DMS79 (cell line): ENCODE measurements around the gene MAP7D1.

Source experiments
- DNase-seq: peaks from one replicate; lab custom pipeline; 2025; lab: John Stamatoyannopoulos, UW

The MAP7D1 gene

DNA sequence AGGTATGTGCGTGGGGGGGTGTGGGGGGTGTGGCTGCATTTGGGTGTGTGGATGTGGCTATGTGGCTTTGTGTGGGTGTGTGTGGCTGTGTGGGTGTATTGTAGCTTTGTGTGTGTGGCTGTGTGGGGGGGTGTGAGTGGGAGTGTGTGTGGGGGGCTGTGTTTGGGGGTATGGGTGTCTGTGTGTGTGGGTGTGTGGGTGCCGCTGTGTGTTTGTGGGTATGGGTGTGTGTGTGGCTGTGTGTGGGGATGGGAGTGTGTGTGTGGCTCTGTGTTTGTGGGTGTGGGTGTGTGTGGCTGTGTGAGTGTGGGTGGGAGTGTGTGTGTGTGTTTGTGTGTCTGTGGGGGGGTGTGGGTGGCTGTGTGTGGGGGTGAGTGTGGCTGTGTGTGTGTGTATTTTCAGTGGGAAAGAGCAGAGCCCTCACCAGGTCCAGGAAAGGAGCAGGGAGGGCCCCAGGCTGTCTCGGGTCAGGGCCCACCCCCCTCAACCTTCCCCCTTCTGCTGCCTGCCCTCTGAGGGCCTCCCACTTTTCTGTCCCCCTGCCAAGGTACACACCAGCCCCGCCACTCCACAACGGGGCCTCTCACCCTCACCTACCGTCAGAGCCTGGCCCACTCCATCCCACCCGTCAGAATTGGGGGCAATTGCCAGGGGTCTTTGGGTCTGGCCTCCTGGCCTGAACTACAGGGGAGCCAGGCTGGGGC, 29.0 kb upstream of the MAP7D1 start:
- no peak for DNase-seq

DNA sequence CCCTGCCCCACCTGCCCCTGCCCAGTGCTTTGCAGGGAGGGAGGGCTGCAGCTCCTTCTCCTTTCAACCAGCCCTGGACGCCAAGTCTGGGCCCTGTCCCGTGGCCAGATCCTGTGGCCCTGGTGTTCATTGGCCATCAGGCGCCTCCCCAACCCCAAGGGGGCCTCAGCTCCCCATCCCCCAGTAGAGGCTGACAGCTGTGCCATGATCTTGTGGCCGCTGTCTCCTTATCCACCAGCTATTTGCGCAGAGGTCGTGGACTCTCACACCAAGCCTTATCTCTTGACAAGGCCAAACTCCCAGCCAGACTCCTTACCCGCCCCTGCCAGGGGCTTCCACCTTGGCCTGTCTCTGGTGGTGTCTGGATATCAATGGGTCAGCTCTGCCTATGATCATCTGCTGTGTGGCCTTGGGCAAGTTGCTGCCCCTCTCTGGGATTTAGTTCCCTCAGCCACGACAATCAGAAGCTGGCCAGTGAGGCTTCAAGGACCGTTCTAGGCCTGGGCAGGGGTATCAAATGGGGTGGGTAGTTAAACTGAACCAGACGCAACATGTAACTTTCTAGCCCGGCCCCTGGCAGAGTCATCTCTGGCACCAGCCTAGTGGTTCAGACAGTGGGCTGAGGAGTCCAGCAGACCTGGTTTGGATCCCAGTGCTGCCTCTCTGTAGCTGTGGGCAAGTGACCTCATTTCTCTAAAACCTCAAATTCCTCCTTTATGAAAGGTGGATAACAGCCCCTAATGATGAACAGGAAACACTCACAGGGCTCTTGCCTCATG, 27.6 kb upstream of the MAP7D1 start:
- DNase-seq: no peak

DNA sequence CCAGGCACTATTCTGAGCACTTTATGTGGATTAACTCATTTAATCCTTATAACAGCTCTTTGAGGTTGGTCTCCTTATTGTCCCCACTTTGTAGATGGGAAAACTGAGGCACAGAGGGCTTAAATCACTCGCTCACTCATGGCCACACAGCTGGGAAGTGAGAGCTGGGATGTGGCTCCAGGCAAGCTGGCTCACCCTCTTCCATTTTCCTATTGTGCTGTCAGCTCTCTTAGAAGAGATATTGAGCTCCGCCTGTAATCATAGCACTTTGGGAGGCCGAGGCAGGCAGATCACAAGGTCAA, 27.1 kb upstream of the MAP7D1 start:
- no peak for DNase-seq

DNA sequence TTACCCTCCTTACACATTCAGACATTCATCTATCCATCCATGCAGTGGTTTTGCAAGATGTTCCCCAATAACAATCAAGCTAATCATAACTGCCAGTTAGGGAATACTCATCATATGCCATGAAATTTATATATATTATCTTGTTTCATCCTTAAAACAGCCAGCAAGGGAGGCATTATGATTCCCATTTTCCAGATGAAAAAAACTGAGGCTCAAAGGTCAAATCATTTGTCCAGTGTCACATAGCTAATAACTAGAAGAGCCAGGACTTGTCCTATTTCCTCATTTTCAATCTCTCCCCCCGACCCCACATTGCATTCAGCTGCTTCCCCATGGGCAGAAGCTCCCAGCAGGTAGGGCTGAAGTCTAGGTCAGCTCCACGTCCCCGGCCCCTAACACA, 23.9 kb upstream of the MAP7D1 start:
- no peak for DNase-seq

DNA sequence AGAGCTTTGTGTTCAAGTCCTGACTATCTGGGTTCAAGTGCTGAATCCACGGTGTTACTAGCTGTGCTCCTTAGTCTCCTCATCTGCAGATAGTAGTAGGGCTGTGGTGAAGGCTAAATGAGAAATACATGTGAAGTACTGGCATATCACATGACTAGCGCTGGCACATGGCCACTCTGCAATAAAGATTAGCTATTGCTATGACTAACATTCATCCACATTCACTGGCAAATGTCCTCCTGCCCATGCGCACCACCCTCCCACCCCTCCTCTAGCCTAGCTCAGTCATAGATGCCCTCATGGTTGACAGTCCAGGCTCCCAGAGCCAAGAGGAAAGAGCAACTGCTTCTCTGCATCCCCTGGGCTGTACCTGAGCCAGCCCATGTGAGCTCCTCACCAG, 22.5 kb upstream of the MAP7D1 start:
- no peak for DNase-seq

DNA sequence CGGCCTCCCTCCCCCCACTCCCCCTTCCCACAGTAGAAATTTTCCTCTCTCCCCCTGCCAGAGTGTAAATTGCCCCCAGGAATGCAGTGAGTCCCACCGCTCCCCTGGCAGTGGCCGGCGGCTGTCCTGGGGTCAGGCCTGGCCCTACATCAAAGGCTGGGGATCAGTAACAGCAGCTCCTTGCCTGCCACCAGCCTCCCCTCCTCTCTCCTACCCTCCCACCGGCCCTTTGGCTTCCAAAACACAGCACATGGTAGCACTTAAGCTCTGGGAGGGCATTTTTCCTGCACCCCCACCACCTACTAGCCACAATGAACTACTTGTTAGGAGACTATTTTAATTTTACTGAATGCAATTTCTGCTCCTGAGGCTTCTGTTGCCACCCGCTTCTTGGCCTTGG, 21.9 kb upstream of the MAP7D1 start:
- DNase-seq: no peak

DNA sequence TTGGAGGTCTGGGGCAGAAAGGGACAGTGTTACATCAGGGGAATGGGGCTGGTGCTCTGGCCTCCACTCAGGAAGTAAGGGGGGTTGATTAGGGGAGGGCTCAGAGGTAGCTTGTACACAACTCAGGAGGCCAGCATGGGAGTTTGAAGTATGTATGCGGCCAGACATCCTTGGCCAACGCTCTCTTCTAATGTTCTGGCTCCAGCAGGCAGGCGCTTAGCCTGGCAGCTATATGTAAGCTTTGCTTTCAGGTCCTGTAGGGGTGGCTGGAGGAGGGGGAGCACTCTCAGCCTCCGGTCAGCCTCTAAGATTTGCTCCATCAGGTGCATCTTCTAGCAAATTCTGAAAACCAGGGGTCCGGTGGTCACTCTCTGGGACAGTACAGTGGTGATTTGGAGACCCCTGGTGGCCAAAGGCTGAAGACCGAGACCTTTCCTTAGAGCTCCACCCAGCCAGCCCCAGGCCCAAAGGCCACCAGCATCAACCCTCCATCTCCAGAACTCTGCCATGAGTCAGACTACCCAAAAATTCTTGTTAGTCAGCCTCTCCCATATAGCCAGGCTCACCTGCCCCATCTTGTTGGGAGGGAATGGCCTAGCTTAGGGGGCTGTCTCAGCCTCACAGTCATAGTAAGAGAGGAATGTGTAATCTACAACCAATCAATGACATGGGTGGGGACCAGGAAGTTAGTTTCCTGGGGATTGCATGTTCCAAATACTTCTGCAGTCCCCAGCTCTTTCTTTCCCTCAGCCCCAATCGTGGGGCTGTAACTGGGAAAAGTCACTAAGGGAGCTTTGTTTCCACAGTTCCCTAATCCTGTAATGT, 21.2 kb upstream of the MAP7D1 start:
- no peak for DNase-seq

DNA sequence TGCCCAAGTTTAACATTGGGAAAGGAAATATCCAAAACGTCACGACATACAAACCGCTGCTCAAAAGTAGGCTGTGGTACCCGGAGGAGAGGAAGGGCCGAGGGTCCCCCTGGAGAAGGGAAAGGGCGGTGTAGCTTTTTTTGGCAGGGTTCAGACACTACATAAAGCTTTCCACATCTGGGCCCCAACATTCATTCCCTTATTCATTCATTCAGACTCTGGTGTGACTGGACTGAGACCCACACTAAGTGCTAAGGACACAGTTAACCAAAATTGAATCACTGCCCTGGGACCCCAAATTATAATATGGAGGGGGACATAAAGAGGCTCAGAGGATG, 20.7 kb upstream of the MAP7D1 start:
- DNase-seq: no peak

DNA sequence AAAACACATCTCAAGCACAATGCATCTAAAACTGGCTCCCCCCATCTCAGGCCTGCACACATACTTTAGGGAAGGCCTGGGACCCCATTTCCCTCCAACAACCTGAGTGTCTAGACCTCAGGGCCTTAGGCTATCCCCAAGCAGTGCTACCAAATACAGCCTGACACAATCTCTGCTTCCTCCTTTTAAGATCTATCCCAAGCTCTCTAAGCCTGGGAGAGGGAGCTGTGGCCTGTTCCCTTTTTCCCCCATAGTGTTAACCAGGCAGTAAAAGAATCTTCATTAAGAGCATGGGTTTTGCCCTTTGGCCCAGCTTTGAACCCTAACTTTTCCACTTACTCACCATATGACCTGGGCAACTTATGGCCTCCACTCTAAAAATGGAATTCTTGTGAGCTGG, 20.2 kb upstream of the MAP7D1 start:
- DNase-seq: no peak

DNA sequence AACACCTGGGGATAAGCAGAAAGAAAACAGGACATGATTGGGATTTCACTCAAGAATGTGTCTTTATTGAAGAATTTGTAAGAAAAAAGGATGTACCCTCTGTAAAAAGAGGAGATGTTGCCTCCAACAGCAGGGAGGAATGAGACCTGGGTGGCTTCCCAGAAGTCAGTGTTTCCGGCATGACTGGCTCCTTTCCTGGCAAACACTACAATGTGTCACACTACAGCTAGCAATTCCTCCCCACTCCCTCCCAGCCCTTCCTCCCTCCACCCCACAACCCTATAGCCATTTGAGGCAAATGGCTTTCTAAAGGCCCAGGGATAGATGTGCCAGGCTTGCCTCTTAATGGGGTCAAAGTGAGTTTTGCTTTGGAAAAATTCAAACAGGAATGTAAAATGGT, 19.4 kb upstream of the MAP7D1 start:
- DNase-seq: no peak

DNA sequence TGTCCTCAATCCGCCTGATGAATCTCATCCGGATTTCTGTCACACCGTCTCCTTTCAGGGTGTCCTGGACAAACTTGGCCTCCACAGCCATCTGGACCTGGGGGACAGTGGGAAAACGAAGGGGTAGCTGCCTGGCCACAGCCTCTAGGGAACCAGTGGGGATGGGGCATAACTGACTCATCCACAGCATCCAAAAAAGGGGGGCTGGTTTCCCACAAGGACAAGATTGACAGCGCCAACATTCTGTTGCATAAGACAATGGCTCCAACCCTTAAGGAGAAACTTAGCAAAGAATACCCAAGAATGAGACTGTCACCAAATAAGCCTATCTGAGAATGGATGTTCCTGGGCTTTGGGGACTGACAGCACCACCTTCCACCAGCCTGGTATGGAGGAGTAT, 18.7 kb upstream of the MAP7D1 start:
- no peak for DNase-seq

DNA sequence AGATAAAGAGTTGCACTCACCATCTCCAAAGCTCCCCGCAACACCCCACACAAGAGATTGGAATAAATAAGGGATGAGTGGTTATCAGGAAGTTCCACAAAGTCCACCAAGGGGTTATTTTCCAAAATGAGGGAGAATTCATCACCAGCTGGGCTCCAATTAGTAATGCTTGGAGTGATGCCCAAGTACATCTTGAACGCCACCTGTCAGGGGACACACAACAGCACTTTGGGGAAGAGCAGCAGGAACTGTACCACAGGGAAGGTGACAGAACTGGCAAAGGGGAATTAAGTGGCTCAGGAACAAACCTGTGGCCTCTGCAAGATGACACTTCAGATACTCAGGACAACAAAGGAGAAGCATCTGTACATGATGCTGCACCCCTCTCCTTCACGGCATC, 18.2 kb upstream of the MAP7D1 start:
- peak; percentile 89 for DNase-seq

DNA sequence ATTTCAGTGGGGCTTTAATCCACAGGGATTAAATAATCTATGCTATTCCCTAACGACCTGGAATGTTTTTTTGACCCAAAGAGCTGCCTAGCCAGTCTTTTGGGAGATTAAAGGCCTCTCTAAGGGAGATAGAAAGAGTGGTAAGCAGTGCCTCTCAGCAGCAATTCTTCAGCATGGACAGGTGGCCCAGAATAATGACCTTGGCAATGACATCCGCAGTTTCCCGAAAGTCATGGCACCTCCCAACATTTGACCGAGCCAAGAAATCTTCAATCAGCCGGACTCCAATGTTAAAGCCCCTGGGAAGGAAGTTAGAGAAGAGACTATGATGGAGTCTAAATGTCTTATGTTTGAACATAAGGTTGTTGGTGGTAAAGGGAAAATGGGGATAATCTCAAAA, 16.4 kb upstream of the MAP7D1 start:
- DNase-seq: no peak

DNA sequence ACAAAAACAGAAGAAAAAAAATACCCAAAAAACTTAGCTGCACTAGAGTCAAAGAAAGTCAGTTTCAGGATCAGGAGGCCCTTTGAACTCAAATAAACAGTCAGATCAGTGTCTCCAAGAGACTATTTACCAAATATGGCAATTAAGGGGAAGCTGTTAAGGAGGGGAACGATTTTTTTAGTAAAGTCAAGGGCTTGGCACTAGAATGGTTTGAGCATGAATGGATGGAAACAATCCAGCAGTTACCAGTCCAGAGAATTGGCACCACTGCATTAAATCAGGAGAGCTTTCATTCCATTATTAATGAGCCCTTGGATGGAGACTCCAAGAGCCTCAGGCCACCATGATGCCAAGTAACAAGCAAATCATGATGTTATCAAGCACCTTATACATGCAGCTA, 13.8 kb upstream of the MAP7D1 start:
- DNase-seq: peak; percentile 97

DNA sequence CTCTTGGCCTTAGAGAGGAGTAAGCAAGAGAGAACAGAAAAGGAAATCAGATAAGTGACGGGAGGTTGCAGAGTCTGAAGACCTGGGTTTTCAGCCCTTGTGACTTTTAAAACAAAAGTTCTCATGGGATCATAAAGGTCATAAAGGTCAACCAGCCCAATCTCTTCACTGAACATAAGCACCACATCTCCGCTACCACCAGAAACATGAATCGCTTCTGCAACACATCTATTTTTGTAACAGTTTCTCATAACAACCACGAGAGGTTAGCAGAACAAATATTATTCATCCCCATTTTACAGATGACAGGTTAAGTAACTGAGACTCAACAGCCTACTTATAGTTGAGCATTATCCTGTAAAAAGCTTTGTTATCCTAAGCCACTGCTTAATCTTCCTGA, 12.5 kb upstream of the MAP7D1 start:
- DNase-seq: no peak

DNA sequence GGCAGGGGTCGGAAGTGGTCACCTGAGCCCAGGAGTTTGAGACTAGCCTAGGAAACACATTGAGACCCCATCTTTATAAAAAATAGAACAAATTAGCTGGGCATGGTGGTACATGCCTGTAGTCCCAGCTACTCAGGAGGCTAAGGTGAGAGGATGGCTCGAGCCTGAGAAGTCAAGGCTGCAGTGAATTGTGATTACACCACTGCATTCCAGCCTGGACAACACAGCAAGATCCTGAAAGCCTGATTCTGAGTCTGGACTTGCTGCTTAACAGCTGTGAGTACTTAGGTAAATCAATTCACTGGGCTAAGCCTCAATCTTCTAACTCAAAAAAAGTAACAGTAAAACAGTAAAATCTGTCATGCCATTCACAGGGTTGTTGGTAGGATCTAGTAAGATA, 11.5 kb upstream of the MAP7D1 start:
- no peak for DNase-seq

DNA sequence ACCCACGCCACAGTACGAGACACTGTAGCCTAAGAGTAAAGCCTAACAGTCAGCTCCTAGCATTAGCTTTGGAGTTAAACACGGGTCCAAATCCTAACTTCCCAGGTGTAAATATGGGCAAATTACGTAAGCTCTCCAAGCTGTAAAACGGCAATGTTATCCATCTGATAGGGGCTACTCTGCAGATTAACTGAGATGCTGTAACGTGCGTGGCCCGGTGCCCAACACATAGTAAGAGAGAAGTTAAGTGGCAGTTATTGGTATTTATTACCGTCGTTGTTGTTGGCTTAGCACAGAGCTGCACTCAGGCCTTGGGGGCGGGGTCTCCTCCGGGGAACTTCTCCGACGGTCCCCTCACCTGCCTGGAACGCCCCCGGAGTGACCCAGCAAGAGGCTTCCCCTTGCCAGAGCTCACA, 7.1 kb upstream of the MAP7D1 start:
- no peak for DNase-seq

DNA sequence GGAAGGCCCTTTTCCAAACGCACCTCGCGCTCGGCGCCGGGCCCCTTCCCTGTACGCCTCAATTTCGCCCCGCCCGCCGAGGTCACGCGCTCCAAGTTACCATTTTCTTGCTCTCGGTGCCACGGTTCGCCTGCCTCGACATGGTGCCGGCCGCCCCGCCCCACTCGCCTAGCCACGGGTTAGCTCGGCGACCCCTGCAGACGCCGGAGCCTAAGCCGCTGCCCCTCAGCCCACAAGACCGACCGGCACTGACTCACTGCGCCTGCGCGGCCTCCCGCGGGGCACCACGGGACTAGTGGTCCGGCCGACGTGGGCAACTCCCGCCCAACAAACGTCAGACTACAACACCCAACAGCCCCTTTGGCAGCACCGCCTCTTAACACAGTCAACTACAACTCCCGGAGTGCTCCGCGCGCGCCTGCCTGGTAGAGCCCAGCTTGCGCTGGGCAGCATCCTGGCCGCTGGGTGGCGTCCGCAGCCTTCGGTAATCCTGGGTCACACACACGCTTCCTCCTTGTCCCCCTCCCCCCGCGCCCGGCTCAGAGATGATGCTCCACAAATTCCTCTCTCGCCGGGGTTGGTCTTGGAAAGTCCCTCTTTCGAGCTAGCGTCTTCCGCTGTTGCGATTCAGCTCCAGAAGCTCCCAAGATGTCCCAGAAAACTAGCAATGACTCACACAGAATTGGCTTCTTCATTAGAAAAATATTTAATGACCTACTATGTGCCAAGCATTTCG, 6.6 kb upstream of the MAP7D1 start, which contains the start of gene TRAPPC3:
Gene TRAPPC3, minus strand, starts transcription at position 250 of the 736 bp plus-strand sequence. Its CDS starts 108 bp downstream, at position 142.
- DNase-seq: peak; percentile 99

DNA sequence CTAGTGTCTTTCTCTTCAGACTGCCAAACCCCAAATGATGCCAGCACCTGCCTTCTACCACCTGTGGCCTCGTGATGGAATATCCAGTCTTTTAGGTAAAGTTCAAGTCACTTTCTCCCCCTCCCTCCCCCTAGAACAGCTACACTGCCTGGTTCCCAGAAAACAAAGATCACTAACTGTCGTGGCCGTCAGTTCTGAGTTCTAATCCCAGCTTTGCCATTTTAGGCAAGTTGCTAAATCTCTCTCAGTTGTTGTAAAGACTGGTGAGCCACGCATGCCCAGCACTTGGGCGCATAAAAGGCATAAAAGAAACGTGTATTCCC, 6.0 kb upstream of the MAP7D1 start:
- DNase-seq: no peak

DNA sequence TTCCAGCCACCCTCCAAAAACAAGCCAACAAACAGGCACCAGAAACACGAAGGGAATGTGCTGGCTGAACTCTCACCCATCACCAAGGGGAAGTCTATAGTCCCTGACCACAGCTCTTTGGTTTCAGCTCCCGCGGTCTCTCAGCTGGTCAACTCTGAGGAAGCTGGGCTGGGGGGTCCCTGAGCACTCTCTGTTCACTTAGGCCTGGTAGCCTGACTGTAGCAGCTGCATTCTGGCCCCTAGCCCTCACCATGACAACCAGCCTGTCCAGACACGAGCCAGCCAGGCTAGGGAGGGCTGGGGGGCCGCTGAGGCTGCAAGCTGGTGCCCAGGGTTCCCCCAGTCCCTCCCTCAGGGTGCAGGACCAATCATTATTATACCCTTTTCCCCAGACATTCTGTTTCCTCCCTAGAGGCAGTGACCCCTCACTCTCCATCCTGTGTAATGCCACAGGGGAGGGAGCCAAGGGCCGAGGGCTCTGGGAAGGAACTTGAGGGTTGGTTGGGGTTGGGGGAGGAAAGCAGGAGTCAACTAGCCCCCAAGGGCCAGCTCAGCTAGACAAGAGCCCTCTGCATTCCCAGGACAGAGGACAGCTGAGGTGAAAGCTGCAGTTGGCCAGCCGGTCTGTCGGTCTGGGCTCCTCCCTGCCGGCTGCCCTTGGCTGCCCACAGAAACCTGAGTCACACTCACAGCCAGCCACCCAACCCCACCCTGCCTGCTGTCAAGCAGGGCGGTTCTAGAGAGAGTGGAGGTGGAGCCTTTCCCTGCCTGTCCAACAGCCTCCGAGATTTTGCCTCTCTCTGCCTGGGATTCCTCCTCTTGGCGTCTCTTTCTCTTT, 5.4 kb upstream of the MAP7D1 start:
- DNase-seq: peak; percentile 89

DNA sequence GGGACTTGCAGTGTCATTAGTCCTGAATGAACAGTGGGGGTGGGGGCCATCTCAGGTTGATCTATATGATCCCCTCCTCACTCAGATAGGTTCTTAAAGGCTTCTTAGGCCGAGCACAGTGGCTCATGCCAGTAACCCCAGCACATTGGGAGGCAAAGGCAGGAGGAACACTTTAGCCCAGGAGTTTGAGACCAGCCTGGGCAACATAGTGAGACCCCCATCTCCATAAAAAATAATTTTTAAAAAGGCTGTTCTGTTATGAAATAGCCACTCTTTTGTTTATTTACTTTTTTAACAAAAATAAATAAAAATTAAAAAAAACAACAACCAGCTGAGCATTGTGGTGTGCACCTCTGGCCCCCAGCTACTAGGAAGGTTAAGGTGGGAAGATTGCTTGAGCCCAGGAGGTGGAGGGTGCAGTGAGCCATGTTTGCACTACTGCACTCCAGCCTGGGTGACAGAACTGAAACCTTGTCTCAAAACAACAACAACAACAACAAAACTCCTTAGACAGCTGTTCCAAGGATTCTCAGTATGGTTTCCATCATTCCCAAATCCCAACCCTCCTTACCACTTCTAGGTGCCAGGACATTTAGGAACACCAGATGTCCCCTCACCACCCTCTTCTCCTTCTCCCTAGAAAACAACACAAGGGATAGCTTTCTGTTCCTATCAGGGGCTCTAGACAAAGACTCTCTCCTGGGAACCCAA, 4.7 kb upstream of the MAP7D1 start:
- no peak for DNase-seq
